Activated CD8-positive, alpha-beta T cell treated with anti-CD3 and anti-CD28 coated beads for 36 hours (primary cell): Measurements from ENCODE around the gene ZNF268. TPM values are rescaled to one million over a fixed set of nuclear protein-coding genes. Genes with fewer than 3 reads are reported as not detected.

Source experiments
- ATAC-seq: fragments of 200-7000 bp; cut with Tn5 transposase; one replicate; pipeline ENCODE4 v1.10.0; 2021; ENCODE audit warnings: mild to moderate bottlenecking, moderate library complexity
- CTCF ChIA-PET: fragments of 350-600 bp; sonication (Branson Sonifier 250); formaldehyde crosslinking; loops from one replicate; lab custom pipeline; 2021; ENCODE audit warnings: antibody characterized with exemption; lab: Charles Lee
- POLR2A ChIA-PET: fragments of 350-600 bp; sonication (Branson Sonifier 250); formaldehyde crosslinking; loops from one replicate; lab custom pipeline; 2021; ENCODE audit warnings: antibody characterized with exemption; lab: Charles Lee
- DNase-seq: peaks from one replicate; pipeline ENCODE4 v3.0.0-alpha.2; 2020
- H3K27ac Mint-ChIP-seq: one replicate; pipeline ENCODE4 v1.8.0; 2021; ENCODE audit warnings: mild to moderate bottlenecking, mixed read lengths
- H3K27me3 Mint-ChIP-seq: one replicate; pipeline ENCODE4 v1.8.0; 2021; ENCODE audit warnings: mixed read lengths
- H3K36me3 Mint-ChIP-seq: one replicate; pipeline ENCODE4 v1.8.0; 2021; ENCODE audit warnings: low read depth, mixed read lengths
- H3K4me1 Mint-ChIP-seq: one replicate; pipeline ENCODE4 v1.8.0; 2021; ENCODE audit warnings: low read depth, mixed read lengths
- H3K4me3 Mint-ChIP-seq: one replicate; pipeline ENCODE4 v1.8.0; 2021; ENCODE audit warnings: mild to moderate bottlenecking, moderate library complexity, mixed read lengths
- H3K9me3 Mint-ChIP-seq: one replicate; pipeline ENCODE4 v1.8.0; 2021; ENCODE audit warnings: mixed read lengths
- intact Hi-C: fragments of 100-400 bp; cut with micrococcal nuclease; formaldehyde crosslinking; loops from one replicate; pipeline ENCODE4 v1.10.0; 2022
- total RNA-seq, 2 experiments: library from RNA; stranded (reverse); gene quantifications; one replicate each; pipeline ENCODE4 v1.2.3, GENCODE V29; 2021
- TF ChIP-seq, protein P1 (sequence below): fragments of 200-600 bp; IDR thresholded peaks from one replicate; pipeline ENCODE4 v1.8.0; 2022; ENCODE audit warnings: antibody characterized with exemption, mild to moderate bottlenecking

Gene ZNF268
- total RNA-seq, 2 experiments from 2014 or later: 12.7 to 14.0 TPM

DNA sequence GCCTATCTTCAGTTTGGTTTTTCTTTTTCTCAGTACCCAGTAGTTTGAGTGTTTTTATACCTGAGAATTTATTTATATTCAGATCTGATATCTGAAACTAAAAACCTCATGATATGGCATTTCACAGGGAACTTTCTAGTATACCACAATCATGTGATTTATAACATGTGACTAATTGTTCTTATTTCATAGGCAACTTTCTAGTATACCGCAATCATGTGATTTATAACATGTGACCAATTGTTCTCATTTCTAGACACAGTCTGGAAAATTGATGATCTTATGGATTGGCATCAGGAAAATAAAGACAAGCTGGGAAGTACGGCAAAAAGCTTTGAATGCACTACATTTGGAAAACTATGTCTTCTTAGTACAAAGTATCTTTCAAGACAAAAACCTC, 20.6 kb downstream of the ZNF268 start:
- H3K27ac Mint-ChIP-seq: no peak overlapping the region
- intact Hi-C loops: no loop called here
- peaks cover 66% of the 10 kb centered on the region for H3K9me3 Mint-ChIP-seq
- H3K27me3 Mint-ChIP-seq: no peaks in the 10 kb centered on the region
- H3K36me3 Mint-ChIP-seq: peaks cover 69% of the 10 kb centered on the region
- DNase-seq: no peak
- no peak overlapping the region for H3K4me3 Mint-ChIP-seq
- no peak for ATAC-seq
- ChIA-PET CTCF (interaction anchor here (0.7 kb wide), 1 partner anchor 21 kb away, joined by 3 read pairs; the partner anchor contains the start of gene ZNF268), POLR2A (interaction anchor here (1.2 kb wide), 1 partner anchor 175 kb away, joined by 4 read pairs; no protein-coding TSS in a partner anchor)
- TF ChIP-seq, protein P1, sequence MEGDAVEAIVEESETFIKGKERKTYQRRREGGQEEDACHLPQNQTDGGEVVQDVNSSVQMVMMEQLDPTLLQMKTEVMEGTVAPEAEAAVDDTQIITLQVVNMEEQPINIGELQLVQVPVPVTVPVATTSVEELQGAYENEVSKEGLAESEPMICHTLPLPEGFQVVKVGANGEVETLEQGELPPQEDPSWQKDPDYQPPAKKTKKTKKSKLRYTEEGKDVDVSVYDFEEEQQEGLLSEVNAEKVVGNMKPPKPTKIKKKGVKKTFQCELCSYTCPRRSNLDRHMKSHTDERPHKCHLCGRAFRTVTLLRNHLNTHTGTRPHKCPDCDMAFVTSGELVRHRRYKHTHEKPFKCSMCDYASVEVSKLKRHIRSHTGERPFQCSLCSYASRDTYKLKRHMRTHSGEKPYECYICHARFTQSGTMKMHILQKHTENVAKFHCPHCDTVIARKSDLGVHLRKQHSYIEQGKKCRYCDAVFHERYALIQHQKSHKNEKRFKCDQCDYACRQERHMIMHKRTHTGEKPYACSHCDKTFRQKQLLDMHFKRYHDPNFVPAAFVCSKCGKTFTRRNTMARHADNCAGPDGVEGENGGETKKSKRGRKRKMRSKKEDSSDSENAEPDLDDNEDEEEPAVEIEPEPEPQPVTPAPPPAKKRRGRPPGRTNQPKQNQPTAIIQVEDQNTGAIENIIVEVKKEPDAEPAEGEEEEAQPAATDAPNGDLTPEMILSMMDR: no peak
- no peaks in the 10 kb centered on the region for H3K4me1 Mint-ChIP-seq

DNA sequence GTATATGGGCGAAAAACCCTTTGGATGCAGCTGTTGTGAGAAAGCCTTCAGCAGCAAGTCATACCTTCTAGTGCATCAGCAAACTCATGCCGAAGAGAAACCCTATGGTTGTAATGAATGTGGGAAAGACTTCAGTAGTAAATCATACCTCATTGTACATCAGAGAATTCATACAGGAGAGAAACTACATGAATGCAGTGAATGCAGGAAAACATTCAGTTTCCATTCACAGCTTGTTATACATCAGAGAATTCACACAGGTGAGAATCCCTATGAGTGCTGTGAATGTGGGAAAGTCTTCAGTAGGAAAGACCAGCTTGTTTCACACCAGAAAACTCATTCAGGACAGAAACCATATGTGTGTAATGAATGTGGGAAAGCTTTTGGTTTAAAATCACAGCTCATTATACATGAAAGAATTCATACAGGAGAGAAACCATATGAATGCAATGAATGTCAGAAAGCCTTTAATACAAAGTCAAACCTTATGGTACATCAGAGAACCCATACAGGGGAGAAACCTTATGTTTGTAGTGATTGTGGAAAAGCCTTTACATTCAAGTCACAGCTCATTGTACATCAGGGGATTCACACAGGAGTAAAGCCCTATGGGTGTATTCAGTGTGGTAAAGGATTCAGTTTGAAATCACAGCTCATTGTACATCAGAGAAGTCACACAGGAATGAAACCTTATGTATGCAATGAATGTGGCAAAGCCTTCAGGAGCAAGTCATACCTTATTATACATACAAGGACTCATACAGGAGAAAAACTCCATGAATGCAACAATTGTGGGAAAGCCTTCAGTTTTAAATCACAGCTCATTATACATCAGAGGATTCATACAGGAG, 21.4 kb downstream of the ZNF268 start:
- intact Hi-C loops: no loop called here
- POLR2A ChIA-PET: interaction anchor here (0.6 to 1.4 kb wide), 5 partner anchors 26 to 188 kb away, joined by 3 to 5 read pairs (median 3); no protein-coding TSS in a partner anchor
- Mint-ChIP-seq H3K4me3 (no peak overlapping the region), H3K27me3 (no peaks in the 10 kb centered on the region), H3K4me1 (no peaks in the 10 kb centered on the region), H3K9me3 (peaks cover 71% of the 10 kb centered on the region), H3K36me3 (peaks cover 70% of the 10 kb centered on the region), H3K27ac (no peak overlapping the region)
- TF ChIP-seq, protein P1: no peak
- ATAC-seq (no peak), DNase-seq (no peak)
- CTCF ChIA-PET: interaction anchor here (0.7 kb wide), 1 partner anchor 22 kb away, joined by 3 read pairs; the partner anchor contains the start of gene ZNF268

DNA sequence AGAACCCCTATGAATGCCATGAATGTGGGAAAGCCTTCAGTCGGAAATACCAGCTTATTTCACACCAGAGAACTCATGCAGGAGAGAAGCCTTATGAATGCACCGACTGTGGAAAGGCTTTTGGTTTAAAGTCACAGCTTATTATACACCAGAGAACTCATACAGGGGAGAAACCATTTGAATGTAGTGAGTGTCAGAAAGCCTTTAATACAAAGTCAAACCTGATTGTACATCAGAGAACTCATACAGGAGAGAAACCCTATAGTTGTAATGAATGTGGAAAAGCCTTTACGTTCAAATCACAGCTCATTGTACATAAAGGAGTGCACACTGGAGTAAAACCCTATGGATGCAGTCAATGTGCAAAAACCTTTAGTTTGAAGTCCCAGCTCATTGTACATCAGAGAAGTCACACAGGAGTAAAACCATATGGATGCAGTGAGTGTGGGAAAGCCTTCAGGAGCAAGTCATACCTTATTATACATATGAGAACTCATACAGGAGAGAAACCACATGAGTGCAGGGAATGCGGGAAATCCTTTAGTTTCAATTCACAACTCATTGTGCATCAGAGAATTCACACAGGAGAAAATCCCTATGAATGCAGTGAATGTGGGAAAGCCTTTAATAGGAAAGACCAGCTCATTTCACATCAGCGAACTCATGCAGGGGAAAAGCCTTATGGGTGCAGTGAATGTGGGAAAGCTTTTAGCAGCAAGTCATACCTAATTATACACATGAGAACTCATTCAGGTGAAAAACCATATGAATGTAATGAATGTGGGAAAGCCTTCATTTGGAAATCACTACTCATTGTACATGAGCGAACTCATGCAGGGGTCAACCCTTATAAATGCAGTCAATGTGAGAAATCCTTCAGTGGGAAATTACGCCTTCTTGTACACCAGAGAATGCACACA, 22.3 kb downstream of the ZNF268 start:
- ATAC-seq (no peak), DNase-seq (no peak)
- no peak overlapping the region for H3K27ac Mint-ChIP-seq
- H3K27me3 Mint-ChIP-seq: no peaks in the 10 kb centered on the region
- no peak overlapping the region for H3K4me3 Mint-ChIP-seq
- peaks cover 69% of the 10 kb centered on the region for H3K36me3 Mint-ChIP-seq
- peaks cover 74% of the 10 kb centered on the region for H3K9me3 Mint-ChIP-seq
- no peaks in the 10 kb centered on the region for H3K4me1 Mint-ChIP-seq
- POLR2A ChIA-PET: interaction anchor here (0.6 to 1.4 kb wide), 4 partner anchors 22 to 125 kb away, joined by 3 to 5 read pairs (median 4); partner anchors contain the start of gene ZNF268
- intact Hi-C loops: no loop called here
- TF ChIP-seq, protein P1: no peak
- CTCF ChIA-PET: no interaction called here

DNA sequence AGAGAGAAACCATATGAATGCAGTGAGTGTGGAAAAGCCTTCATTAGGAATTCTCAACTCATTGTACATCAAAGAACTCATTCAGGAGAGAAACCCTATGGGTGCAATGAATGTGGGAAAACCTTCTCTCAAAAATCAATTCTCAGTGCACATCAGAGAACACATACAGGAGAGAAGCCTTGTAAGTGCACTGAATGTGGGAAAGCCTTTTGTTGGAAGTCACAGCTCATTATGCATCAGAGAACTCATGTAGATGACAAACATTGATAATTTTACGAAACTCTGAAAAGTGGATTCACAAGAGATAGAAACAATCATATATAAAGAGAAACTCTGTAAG, 22.9 kb downstream of the ZNF268 start:
- no peak for ATAC-seq
- no peaks in the 10 kb centered on the region for H3K27me3 Mint-ChIP-seq
- no peak for DNase-seq
- no peak overlapping the region for H3K4me3 Mint-ChIP-seq
- no peak overlapping the region for H3K27ac Mint-ChIP-seq
- intact Hi-C loops: no loop called here
- TF ChIP-seq, protein P1: no peak
- ChIA-PET CTCF (no interaction called here), POLR2A (interaction anchor here (0.6 to 1.1 kb wide), 3 partner anchors 23 to 75 kb away, joined by 3 to 4 read pairs (median 3); partner anchors contain the start of gene ZNF268)
- no peaks in the 10 kb centered on the region for H3K4me1 Mint-ChIP-seq
- H3K36me3 Mint-ChIP-seq: peaks cover 66% of the 10 kb centered on the region
- H3K9me3 Mint-ChIP-seq: peaks cover 75% of the 10 kb centered on the region
